Activated naive CD8-positive, alpha-beta T cell treated with anti-CD3 and anti-CD28 coated beads, Interleukin-2, amount 50 U/mL, for 24 hours (primary cell): Measurements from ENCODE around the gene DLG2.

Experiments
- ATAC-seq: fragments of 150-1000 bp; cut with Tn5 transposase; one replicate; pipeline ENCODE4 v1.10.0; 2021
- DNase-seq: peaks from one replicate; pipeline ENCODE4 v3.0.0; 2021
- H3K27ac Mint-ChIP-seq: one replicate; pipeline ENCODE4 v1.8.0; 2021; ENCODE audit warnings: mild to moderate bottlenecking, mixed read lengths
- H3K27me3 Mint-ChIP-seq: one replicate; pipeline ENCODE4 v1.8.0; 2021; ENCODE audit warnings: mixed read lengths
- H3K36me3 Mint-ChIP-seq: one replicate; pipeline ENCODE4 v1.8.0; 2021; ENCODE audit warnings: low read depth, mixed read lengths
- H3K4me1 Mint-ChIP-seq: one replicate; pipeline ENCODE4 v1.8.0; 2021; ENCODE audit warnings: mixed read lengths
- H3K4me3 Mint-ChIP-seq: one replicate; pipeline ENCODE4 v1.8.0; 2021; ENCODE audit warnings: mild to moderate bottlenecking, moderate library complexity, mixed read lengths
- H3K9me3 Mint-ChIP-seq: one replicate; pipeline ENCODE4 v1.8.0; 2021; ENCODE audit warnings: mixed read lengths

The DLG2 gene

DNA sequence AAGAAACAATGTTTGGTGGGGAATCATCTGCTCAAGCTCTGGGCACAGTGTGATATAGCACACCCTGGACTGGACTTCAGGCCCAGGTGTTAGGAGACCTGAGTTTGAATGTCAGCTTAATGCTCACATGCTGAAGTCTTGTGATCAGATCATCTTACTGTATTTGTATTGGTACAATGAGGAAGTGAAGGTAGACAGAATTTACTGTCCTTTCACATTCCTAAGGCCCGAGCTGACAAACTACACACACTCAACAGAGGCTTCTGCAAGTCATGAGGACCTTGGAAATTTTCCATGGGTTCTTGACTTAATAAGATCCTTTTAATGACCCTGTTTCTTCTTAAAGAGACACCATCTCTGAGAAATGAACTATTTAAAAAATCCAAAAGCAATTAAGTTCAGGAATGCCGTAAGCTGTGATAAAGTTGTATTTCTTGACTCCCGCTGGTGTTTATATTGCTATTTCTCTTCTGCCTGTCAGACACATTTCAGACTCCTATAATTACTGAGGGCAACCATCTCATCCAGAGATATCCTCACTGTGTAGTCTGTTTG is 802.0 kb downstream of the DLG2 start:
- H3K9me3 Mint-ChIP-seq: peaks cover 8% of the 10 kb centered on the region
- H3K4me3 Mint-ChIP-seq: no peak overlapping the region
- H3K27ac Mint-ChIP-seq: no peak overlapping the region
- H3K27me3 Mint-ChIP-seq: no peaks in the 10 kb centered on the region
- ATAC-seq: no peak
- no peaks in the 10 kb centered on the region for H3K4me1 Mint-ChIP-seq
- no peak for DNase-seq
- no peaks in the 10 kb centered on the region for H3K36me3 Mint-ChIP-seq

- H3K9me3 Mint-ChIP-seq: peaks cover 8% of the 10 kb centered on the region
- H3K27me3 Mint-ChIP-seq: no peaks in the 10 kb centered on the region
- DNase-seq: no peak
- H3K36me3 Mint-ChIP-seq: no peaks in the 10 kb centered on the region
- ATAC-seq: no peak
- no peaks in the 10 kb centered on the region for H3K4me1 Mint-ChIP-seq
- no peak overlapping the region for H3K4me3 Mint-ChIP-seq
- no peak overlapping the region for H3K27ac Mint-ChIP-seq
Measured at GRCh38 chr11:84824624-84825023, 802.5 kb downstream of the DLG2 start.

DNA sequence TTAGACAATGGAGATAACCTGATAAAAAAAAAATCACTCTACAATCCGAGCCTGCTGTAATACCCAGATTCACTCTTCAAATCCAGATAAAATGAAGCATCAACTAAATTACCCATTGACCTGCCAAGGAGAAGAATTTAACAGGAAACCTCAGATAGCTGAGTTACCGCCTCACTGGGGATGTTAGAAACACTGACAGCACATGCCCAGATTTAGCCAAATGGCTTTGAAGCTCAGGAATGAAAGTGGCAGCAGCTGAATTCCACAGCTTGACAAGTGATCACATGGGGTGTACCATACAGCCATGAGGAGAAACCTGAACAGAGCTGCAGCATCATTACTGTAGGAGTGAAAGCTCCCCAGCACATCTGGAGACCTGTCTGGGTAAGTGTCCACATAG is 807.6 kb downstream of the DLG2 start:
- ATAC-seq (no peak), DNase-seq (no peak)
- Mint-ChIP-seq H3K9me3 (peaks cover 11% of the 10 kb centered on the region), H3K27ac (no peak overlapping the region), H3K4me1 (no peaks in the 10 kb centered on the region), H3K4me3 (no peak overlapping the region), H3K27me3 (no peaks in the 10 kb centered on the region), H3K36me3 (no peaks in the 10 kb centered on the region)

GRCh38 chr11:84819128-84819527 is 808.0 kb downstream of the DLG2 start:
- no peaks in the 10 kb centered on the region for H3K4me1 Mint-ChIP-seq
- ATAC-seq (no peak), DNase-seq (no peak)
- no peaks in the 10 kb centered on the region for H3K27me3 Mint-ChIP-seq
- peaks cover 14% of the 10 kb centered on the region for H3K9me3 Mint-ChIP-seq
- H3K27ac Mint-ChIP-seq: no peak overlapping the region
- no peaks in the 10 kb centered on the region for H3K36me3 Mint-ChIP-seq
- no peak overlapping the region for H3K4me3 Mint-ChIP-seq

DNA sequence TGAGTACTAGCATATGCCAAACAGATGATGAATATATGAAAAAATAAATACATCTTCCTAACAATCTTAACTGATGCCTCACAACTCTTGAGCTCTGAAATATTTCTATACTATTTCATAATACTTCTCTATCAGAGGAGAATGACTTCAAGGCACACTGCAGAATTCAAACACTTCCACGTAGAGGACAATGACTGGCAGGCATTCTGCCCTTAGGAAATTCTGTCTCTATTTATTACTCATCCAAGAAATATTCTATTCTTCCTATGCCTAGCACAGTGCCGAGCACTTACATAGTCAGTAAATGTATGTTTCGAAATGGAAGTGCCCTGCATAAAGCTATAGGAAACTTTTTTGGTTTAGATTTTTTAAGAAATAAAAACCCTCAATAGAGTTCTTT is 809.1 kb downstream of the DLG2 start:
- no peak for DNase-seq
- H3K36me3 Mint-ChIP-seq: no peaks in the 10 kb centered on the region
- peaks cover 14% of the 10 kb centered on the region for H3K9me3 Mint-ChIP-seq
- ATAC-seq: no peak
- H3K4me3 Mint-ChIP-seq: no peak overlapping the region
- no peaks in the 10 kb centered on the region for H3K4me1 Mint-ChIP-seq
- H3K27me3 Mint-ChIP-seq: no peaks in the 10 kb centered on the region
- H3K27ac Mint-ChIP-seq: no peak overlapping the region

- Mint-ChIP-seq H3K9me3 (peaks cover 8% of the 10 kb centered on the region), H3K27me3 (no peaks in the 10 kb centered on the region), H3K27ac (no peak overlapping the region), H3K4me3 (no peak overlapping the region), H3K36me3 (no peaks in the 10 kb centered on the region), H3K4me1 (no peaks in the 10 kb centered on the region)
- no peak for ATAC-seq
- no peak for DNase-seq
Measured at GRCh38 chr11:84812471-84812969, 814.6 kb downstream of the DLG2 start.

- DNase-seq (no peak), ATAC-seq (no peak)
- Mint-ChIP-seq H3K4me1 (no peaks in the 10 kb centered on the region), H3K9me3 (peaks cover 17% of the 10 kb centered on the region), H3K27me3 (no peaks in the 10 kb centered on the region), H3K27ac (no peak overlapping the region), H3K4me3 (no peak overlapping the region), H3K36me3 (no peaks in the 10 kb centered on the region)
Measured at GRCh38 chr11:84806354-84806753, 820.8 kb downstream of the DLG2 start.

- H3K36me3 Mint-ChIP-seq: no peaks in the 10 kb centered on the region
- no peak overlapping the region for H3K4me3 Mint-ChIP-seq
- peaks cover 22% of the 10 kb centered on the region for H3K9me3 Mint-ChIP-seq
- H3K27me3 Mint-ChIP-seq: no peaks in the 10 kb centered on the region
- ATAC-seq (no peak), DNase-seq (no peak)
- H3K27ac Mint-ChIP-seq: no peak overlapping the region
- no peaks in the 10 kb centered on the region for H3K4me1 Mint-ChIP-seq
Measured at GRCh38 chr11:84804041-84804440, 823.1 kb downstream of the DLG2 start.

- H3K4me1 Mint-ChIP-seq: no peaks in the 10 kb centered on the region
- H3K9me3 Mint-ChIP-seq: peaks cover 26% of the 10 kb centered on the region
- H3K36me3 Mint-ChIP-seq: no peaks in the 10 kb centered on the region
- no peaks in the 10 kb centered on the region for H3K27me3 Mint-ChIP-seq
- DNase-seq (no peak), ATAC-seq (no peak)
- H3K27ac Mint-ChIP-seq: no peak overlapping the region
- H3K4me3 Mint-ChIP-seq: no peak overlapping the region
Measured at GRCh38 chr11:84800755-84801346, 826.3 kb downstream of the DLG2 start.

GRCh38 chr11:84799112-84799511 is 828.0 kb downstream of the DLG2 start:
- H3K4me3 Mint-ChIP-seq: no peak overlapping the region
- H3K27me3 Mint-ChIP-seq: no peaks in the 10 kb centered on the region
- no peaks in the 10 kb centered on the region for H3K36me3 Mint-ChIP-seq
- H3K27ac Mint-ChIP-seq: no peak overlapping the region
- DNase-seq (no peak), ATAC-seq (no peak)
- H3K9me3 Mint-ChIP-seq: peaks cover 17% of the 10 kb centered on the region
- no peaks in the 10 kb centered on the region for H3K4me1 Mint-ChIP-seq

DNA sequence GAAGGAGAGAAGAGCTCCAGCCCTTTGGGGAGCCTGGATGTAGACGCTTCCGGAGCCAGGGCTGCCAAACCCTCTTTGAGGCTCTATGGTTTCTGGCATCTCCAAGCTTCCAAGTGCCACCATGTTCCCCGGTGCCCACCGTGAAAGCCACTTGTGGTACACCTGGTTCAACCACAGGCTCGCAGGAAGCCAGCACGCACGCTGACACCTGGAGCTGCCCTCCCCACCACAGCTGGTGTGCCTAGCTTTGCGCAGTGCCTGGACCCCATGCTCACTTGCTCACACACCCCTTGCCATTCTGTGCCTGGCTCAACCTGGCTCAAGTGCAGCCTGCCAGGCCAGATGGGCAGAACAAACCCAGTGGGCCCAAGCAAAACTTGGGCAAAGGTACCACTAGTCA is 831.4 kb downstream of the DLG2 start:
- H3K27me3 Mint-ChIP-seq: no peaks in the 10 kb centered on the region

DNA sequence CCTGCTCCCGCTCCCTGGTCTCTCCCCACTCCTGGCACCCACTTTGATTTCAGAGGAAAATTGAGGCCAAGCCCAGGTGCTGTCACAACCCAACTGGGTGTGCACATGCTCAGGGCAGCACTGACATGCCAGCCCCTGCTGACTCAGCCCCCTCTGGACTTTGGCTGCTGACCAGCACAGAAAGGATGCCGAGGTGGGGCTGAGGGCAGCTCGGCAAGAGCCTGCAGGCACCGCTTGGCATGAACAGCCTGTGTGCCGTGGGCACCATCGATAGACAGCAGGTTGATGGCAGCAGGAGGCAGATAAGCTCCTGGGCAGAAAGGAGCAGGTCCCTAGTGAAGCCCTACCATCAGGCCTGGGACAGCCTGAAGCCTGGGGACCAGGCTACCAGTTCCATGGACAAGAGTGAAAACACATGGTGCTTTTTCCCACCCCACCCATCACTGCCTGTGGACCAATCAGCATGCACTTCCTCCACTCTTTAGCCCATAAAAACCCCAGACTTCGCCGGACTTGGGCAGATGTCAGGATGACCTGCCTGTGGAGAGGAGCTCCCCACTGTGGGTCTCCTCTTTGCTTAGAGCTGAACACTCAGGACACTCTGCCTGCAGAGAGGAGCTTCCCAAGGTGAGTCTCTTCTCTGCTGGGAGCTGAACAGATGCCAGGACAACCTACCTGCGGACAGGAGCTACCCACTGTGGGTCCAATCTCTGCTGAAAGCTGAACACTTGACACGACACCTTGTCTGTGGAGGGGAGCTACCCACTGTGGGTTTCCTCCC is 832.3 kb downstream of the DLG2 start:
- Mint-ChIP-seq H3K27me3 (no peaks in the 10 kb centered on the region), H3K4me1 (no peaks in the 10 kb centered on the region), H3K27ac (no peak overlapping the region), H3K36me3 (no peaks in the 10 kb centered on the region), H3K4me3 (no peak overlapping the region), H3K9me3 (peaks cover 21% of the 10 kb centered on the region)
- DNase-seq: no peak
- no peak for ATAC-seq

More for the DNA sequence above, 831.4 kb downstream of the DLG2 start:
- no peak overlapping the region for H3K27ac Mint-ChIP-seq
- DNase-seq: no peak
- no peak overlapping the region for H3K4me3 Mint-ChIP-seq
- no peaks in the 10 kb centered on the region for H3K36me3 Mint-ChIP-seq
- peaks cover 22% of the 10 kb centered on the region for H3K9me3 Mint-ChIP-seq
- H3K4me1 Mint-ChIP-seq: no peaks in the 10 kb centered on the region
- ATAC-seq: no peak

- Mint-ChIP-seq H3K27ac (no peak overlapping the region), H3K4me3 (no peak overlapping the region), H3K27me3 (no peaks in the 10 kb centered on the region), H3K9me3 (peaks cover 20% of the 10 kb centered on the region), H3K36me3 (no peaks in the 10 kb centered on the region), H3K4me1 (no peaks in the 10 kb centered on the region)
- no peak for DNase-seq
- ATAC-seq: no peak
Measured at GRCh38 chr11:84793318-84793717, 833.8 kb downstream of the DLG2 start.

DNA sequence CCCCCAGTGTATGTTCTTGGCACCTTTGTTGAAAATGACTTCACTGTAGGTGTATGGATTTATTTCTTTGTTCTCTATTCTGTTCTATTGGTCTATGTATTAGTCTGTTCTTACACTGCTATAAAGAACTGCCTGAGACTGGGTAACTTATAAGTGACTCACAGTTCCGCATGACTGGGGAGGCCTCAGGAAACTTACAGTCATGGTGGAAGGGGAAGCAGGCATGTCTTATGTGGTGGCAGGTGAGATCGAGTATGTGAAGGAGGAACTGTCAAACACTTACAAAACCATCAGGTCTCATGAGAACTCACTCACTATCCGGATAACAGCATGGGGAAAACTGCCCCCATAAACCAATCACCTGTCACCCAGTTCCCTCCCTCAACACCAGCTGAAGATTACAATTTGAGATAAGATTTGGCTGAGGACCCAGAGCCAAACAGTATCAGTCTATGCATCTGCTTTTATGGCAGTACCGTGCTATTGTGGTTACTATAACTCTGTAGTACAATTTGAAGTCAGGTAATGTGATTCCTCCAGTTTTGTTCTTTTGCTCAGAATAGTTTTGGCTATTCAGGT is 836.2 kb downstream of the DLG2 start:
- DNase-seq: no peak
- no peaks in the 10 kb centered on the region for H3K27me3 Mint-ChIP-seq
- H3K4me1 Mint-ChIP-seq: no peaks in the 10 kb centered on the region
- H3K9me3 Mint-ChIP-seq: peaks cover 15% of the 10 kb centered on the region
- no peaks in the 10 kb centered on the region for H3K36me3 Mint-ChIP-seq
- H3K4me3 Mint-ChIP-seq: no peak overlapping the region
- no peak overlapping the region for H3K27ac Mint-ChIP-seq
- no peak for ATAC-seq

DNA sequence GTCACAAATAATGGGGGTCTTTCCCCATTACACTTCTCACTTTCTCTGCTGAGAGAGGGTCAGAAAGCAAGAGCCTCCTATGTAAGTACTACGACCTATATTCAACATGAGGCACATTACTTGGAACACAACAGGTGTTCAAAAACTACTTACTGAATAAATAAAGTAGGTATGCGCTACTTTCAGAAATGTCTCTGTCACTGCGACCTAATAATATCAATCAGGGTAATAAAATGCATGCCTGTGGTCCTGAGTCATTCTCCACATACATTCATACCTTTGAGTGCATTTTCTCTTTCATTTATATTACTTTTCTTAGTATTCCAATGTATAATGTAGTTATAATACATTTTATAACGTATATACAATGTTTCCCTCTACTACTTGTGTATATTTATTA is 838.9 kb downstream of the DLG2 start:
- H3K4me3 Mint-ChIP-seq: no peak overlapping the region
- ATAC-seq (no peak), DNase-seq (no peak)
- H3K9me3 Mint-ChIP-seq: peaks cover 18% of the 10 kb centered on the region
- H3K27ac Mint-ChIP-seq: no peak overlapping the region
- no peaks in the 10 kb centered on the region for H3K4me1 Mint-ChIP-seq
- H3K36me3 Mint-ChIP-seq: no peaks in the 10 kb centered on the region
- no peaks in the 10 kb centered on the region for H3K27me3 Mint-ChIP-seq
